ENCODE results near the gene ACTN4.

Gene ACTN4

DNA sequence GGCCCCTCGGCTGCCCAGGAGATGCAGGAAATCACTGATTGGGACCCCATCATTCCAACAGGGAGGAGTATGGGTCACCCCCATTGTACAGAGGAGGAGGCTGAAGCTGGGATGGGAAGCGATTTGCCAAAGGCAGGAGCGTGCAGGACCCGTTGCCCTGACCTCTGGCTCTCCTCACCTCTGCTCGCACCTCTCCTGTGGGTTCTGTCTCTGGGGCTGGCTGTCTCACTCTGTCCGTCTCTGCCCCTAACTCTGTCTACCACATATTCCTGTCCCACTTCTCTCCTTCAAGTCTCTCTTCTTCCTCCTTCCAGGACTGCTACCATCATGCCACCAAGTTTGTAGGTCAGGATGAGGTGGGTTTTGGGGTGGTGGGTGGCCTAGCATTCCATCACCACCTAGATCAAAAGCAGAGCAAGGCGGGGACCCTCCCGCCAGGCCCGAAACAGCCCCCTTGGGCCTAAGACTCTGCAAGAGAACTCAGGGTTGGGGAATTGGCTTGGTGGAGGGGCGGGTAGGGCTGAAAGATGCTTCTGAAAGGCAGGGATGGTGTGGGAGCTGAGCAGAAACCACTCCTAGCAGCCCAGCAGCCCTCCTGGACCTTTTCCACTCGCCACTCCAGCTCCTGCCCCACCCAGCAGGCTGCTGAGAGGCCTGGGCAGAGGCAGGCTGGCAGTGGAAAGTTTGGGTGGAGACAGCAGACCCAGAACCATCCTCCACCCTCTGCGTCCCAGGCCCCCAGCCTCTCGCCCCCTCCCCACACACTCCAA, 126.9 kb downstream of the ACTN4 start:
- DNase-seq = no peak

GRCh38 chr19:38778733-38779132, 131.3 kb downstream of the ACTN4 start:
- DNase-seq = no peak

DNA sequence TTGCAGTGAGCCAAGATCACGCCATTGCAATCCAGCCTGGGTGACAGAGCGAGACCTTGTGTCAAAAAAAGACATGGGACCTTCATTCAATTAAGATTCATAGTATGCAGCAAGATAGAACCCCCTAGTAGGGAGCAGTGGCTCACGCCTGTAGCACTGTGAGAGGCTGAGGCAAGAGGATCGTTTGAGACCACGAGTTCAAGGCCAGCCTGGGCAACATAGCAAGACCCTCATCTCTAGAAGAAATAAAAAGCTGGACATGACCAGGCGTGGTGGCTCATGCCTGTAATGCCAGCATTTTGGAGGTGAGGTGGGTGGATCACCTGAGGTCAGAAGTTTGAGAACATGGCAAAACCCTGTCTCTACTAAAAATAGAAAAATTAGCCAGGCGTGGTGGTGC, 133.0 kb downstream of the ACTN4 start:
- no peak for DNase-seq

GRCh38 chr19:38781058-38781457, 133.6 kb downstream of the ACTN4 start:
- peak; percentile 76 for DNase-seq
